ENCODE measurements around the gene TBC1D22A.

Gene TBC1D22A

DNA sequence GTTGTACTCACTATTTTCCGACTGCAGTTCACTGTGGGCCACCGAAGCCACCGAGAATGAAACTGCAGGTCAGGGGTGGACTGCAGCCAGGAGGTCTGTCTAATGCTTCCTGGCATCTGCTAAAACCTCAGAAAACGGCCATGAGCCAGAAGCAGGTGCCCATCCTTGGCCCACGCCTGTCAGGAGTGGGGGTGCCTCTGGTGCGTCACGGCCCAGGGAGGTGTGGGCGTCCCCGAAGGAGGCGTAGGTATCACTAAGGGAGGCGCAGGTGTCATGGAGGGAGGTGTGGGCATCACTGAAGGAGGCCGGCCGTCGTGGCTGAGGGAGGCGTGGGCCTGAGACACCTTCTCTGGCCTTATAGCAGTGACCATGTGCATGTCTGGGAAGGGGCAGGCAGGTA lies 456.2 kb downstream of the TBC1D22A start:
- no peaks in the 10 kb centered on the region for H3K27me3 ChIP-seq (ENCODE audit: insufficient read depth, poor library complexity, severe bottlenecking)
- H3K36me3 ChIP-seq (ENCODE audit: low read depth): no peaks in the 10 kb centered on the region
- H3K4me3 ChIP-seq (ENCODE audit: severe bottlenecking): no peak overlapping the region
- no peak overlapping the region for H3K27ac ChIP-seq (ENCODE audit: poor library complexity, severe bottlenecking)
- TF ChIP-seq, protein P1, sequence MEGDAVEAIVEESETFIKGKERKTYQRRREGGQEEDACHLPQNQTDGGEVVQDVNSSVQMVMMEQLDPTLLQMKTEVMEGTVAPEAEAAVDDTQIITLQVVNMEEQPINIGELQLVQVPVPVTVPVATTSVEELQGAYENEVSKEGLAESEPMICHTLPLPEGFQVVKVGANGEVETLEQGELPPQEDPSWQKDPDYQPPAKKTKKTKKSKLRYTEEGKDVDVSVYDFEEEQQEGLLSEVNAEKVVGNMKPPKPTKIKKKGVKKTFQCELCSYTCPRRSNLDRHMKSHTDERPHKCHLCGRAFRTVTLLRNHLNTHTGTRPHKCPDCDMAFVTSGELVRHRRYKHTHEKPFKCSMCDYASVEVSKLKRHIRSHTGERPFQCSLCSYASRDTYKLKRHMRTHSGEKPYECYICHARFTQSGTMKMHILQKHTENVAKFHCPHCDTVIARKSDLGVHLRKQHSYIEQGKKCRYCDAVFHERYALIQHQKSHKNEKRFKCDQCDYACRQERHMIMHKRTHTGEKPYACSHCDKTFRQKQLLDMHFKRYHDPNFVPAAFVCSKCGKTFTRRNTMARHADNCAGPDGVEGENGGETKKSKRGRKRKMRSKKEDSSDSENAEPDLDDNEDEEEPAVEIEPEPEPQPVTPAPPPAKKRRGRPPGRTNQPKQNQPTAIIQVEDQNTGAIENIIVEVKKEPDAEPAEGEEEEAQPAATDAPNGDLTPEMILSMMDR (IDR thresholded peaks at IDR 0.05; ENCODE audit: poor library complexity, severe bottlenecking): no peak
- H3K4me1 ChIP-seq (ENCODE audit: insufficient read depth, poor library complexity, severe bottlenecking): no peaks in the 10 kb centered on the region
- H3K9me3 ChIP-seq (ENCODE audit: severe bottlenecking): no peaks in the 10 kb centered on the region
- no peak for ATAC-seq (ENCODE audit: low read depth)
- no peak for DNase-seq (ENCODE audit: low spot score)

DNA sequence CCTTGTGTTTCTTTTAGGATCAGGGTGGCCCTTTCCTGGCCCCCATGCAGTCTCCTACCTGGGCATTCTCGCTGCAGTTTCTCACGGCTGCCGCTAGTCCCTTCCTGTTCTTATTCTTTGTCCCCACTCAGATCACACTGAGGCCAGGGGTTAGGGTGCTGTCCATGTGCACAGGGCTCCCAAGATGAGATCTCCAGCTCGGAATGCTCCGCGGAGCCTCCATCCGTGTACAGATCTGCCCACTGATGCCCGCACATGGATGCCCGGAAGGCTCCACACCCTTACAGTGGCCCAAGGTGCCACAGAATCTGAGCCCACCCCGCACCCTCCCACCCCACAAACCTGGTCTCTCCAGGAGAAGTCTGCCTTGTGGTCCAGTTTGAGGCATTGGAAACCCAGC lies 457.3 kb downstream of the TBC1D22A start:
- no peaks in the 10 kb centered on the region for H3K9me3 ChIP-seq (ENCODE audit: severe bottlenecking)
- H3K4me3 ChIP-seq (ENCODE audit: severe bottlenecking): no peak overlapping the region
- H3K36me3 ChIP-seq (ENCODE audit: low read depth): no peaks in the 10 kb centered on the region
- DNase-seq (ENCODE audit: low spot score) (no peak), ATAC-seq (ENCODE audit: low read depth) (no peak)
- no peak overlapping the region for H3K27ac ChIP-seq (ENCODE audit: poor library complexity, severe bottlenecking)
- no peaks in the 10 kb centered on the region for H3K4me1 ChIP-seq (ENCODE audit: insufficient read depth, poor library complexity, severe bottlenecking)
- H3K27me3 ChIP-seq (ENCODE audit: insufficient read depth, poor library complexity, severe bottlenecking): no peaks in the 10 kb centered on the region
- TF ChIP-seq, protein P1 (IDR thresholded peaks at IDR 0.05; ENCODE audit: poor library complexity, severe bottlenecking): no peak

DNA sequence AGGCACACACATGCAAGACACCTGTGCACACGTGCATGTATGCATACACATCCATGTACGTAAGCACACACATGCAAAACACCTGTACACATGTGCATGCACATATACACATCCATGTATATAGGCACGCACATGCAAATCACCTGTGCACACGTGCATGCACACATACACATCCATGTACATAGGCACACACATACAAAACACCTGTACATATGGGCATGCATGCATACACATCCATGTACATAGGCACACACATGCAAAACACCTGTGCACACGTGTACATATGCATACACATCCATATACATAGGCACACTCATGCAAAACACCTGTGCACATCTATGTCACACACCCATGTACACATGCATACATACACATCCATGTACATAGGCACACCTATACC lies 458.3 kb downstream of the TBC1D22A start:
- H3K9me3 ChIP-seq (ENCODE audit: severe bottlenecking): no peaks in the 10 kb centered on the region
- no peak for ATAC-seq (ENCODE audit: low read depth)
- no peaks in the 10 kb centered on the region for H3K27me3 ChIP-seq (ENCODE audit: insufficient read depth, poor library complexity, severe bottlenecking)
- H3K36me3 ChIP-seq (ENCODE audit: low read depth): no peaks in the 10 kb centered on the region
- H3K27ac ChIP-seq (ENCODE audit: poor library complexity, severe bottlenecking): no peak overlapping the region
- DNase-seq (ENCODE audit: low spot score): no peak
- H3K4me1 ChIP-seq (ENCODE audit: insufficient read depth, poor library complexity, severe bottlenecking): no peaks in the 10 kb centered on the region
- H3K4me3 ChIP-seq (ENCODE audit: severe bottlenecking): no peak overlapping the region
- TF ChIP-seq, protein P1 (IDR thresholded peaks at IDR 0.05; ENCODE audit: poor library complexity, severe bottlenecking): no peak

DNA sequence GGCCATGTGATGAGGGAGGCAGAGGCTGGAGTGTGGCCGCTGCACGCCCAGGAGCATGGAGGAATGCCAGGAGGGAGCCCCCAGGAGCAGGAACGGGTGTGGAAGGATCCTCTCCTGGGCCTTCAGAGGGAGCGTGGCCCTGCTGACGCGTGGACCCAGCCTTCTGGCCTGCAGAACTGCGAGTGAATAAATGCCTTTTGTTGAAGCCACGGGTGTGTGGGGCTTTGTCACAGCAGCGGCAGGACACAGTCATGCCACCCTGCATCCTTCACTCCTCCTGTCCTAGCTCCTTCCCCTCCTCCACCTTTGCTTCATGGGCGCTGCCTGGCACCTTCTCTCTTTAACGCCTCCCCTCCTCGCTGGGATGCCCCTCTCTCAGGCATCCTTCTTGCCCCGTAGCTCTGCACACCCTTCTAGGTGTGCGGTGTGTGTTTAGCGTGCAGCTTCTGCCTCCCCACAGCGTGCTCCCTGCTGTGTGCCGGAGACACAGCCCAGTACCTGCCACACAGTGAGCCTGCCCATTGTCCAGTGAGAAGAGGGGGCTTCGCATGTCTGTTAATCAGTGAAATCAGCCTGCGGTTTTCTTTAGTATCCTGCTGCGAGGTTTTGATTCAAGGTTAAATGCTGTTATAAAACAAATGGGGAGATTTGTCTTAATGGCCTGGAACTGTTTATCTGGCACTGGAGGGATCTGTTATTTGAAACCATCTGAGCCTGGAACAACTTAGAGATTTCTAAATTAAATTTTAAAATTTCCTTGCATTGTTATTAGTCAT lies 459.6 kb downstream of the TBC1D22A start:
- Histone ChIP-seq H3K9me3 (ENCODE audit: severe bottlenecking) (no peaks in the 10 kb centered on the region), H3K4me1 (ENCODE audit: insufficient read depth, poor library complexity, severe bottlenecking) (no peaks in the 10 kb centered on the region), H3K36me3 (ENCODE audit: low read depth) (no peaks in the 10 kb centered on the region), H3K4me3 (ENCODE audit: severe bottlenecking) (no peak overlapping the region), H3K27ac (ENCODE audit: poor library complexity, severe bottlenecking) (no peak overlapping the region), H3K27me3 (ENCODE audit: insufficient read depth, poor library complexity, severe bottlenecking) (no peaks in the 10 kb centered on the region)
- DNase-seq (ENCODE audit: low spot score) (no peak), ATAC-seq (ENCODE audit: low read depth) (no peak)
- TF ChIP-seq, protein P1 (IDR thresholded peaks at IDR 0.05; ENCODE audit: poor library complexity, severe bottlenecking): no peak

All from RWPE2 (cell line).